HCT116 (cell line): ENCODE results near the gene TRPM1. TPM values are rescaled to one million over a fixed set of nuclear protein-coding genes. Genes with fewer than 3 reads are reported as not detected.

ENCODE experiments used
- ATAC-seq: fragments of 200-7000 bp; cut with Tn5 transposase; 2 replicates; pipeline ENCODE4 v1.9.1; 2020; ENCODE audit warnings: mild to moderate bottlenecking, moderate library complexity
- BruUV-seq: library from RNA; stranded (reverse); fragments of 400-500 nt; replicated peaks from 2 replicates; lab custom pipeline; 2021; lab: Mats Ljungman, UMichigan
- CTCF ChIA-PET: fragments of 300-600 bp; sonication (Branson Sonifier 250); formaldehyde crosslinking; loops from one replicate; lab custom pipeline; 2021; ENCODE audit warnings: antibody characterized with exemption; lab: Charles Lee
- POLR2A ChIA-PET: fragments of 300-600, 350-600 bp; sonication (Branson Sonifier 250); formaldehyde crosslinking; loops from one replicate; lab custom pipeline; 2021; ENCODE audit warnings: antibody characterized with exemption; lab: Charles Lee
- RAD21 ChIA-PET, 2 experiments: fragments of 300-600 bp; sonication (Branson Sonifier 250); formaldehyde crosslinking; loops; one replicate each; lab custom pipeline; 2023; ENCODE audit warnings: low total read pairs in 2 of 2; ENCODE audit not compliant: uncharacterized antibody in 2 of 2, unreplicated experiment in 2 of 2, low non-redundant PET in 1 of 2; lab: Charles Lee
- DNase-seq: peaks from one replicate; pipeline ENCODE4 v3.0.0-alpha.2; 2010; ENCODE audit warnings: low read depth, low spot score
- H2AFZ ChIP-seq: fragments of 200-600 bp; shearing (Covaris generic), sonication (generic); 2 replicates; pipeline ENCODE4 v1.6.1; 2017; ENCODE audit warnings: low read depth, mixed run types, mixed read lengths, antibody characterized with exemption, low read length; ENCODE audit not compliant: poor library complexity, severe bottlenecking
- H3K27ac ChIP-seq: 2 replicates; pipeline ENCODE4 v1.5.1; 2012; ENCODE audit warnings: low read depth, low read length
- H3K27me3 ChIP-seq: fragments of 200-600 bp; sonication (generic); 2 replicates; pipeline ENCODE4 v1.6.1; 2016; ENCODE audit warnings: mixed run types, low read length, mixed read lengths; ENCODE audit not compliant: insufficient read depth
- H3K36me3 ChIP-seq, 2 experiments: fragments of 200-500 bp in 1 of 2; fragments of 200-600 bp in 1 of 2; sonication (Bioruptor generic) in 1 of 2; sonication (generic) in 1 of 2; 2 replicates each; pipeline versions ENCODE4 v1.5.1 to v1.6.1; 2014 to 2016; ENCODE audit warnings: low read length in 2 of 2, inconsistent platforms in 1 of 2, mixed read lengths in 1 of 2, mixed run types in 1 of 2; ENCODE audit not compliant: insufficient read depth in 2 of 2, control insufficient read depth in 1 of 2
- H3K4me1 ChIP-seq, 2 experiments: fragments of 200-600 bp in 1 of 2; sonication (generic) in 1 of 2; 2 replicates each; pipeline versions ENCODE4 v1.5.1 to v1.6.1; 2012 to 2017; ENCODE audit warnings: low read length in 2 of 2, inconsistent platforms in 1 of 2, mild to moderate bottlenecking in 1 of 2, mixed read lengths in 1 of 2, mixed run types in 1 of 2, moderate library complexity in 1 of 2; ENCODE audit not compliant: insufficient read depth in 2 of 2, control insufficient read depth in 1 of 2
- H3K4me2 ChIP-seq: fragments of 200-600 bp; sonication (generic); 2 replicates; pipeline ENCODE4 v1.6.1; 2017; ENCODE audit warnings: mixed run types, low read length, mixed read lengths
- H3K4me3 ChIP-seq, 2 experiments: fragments of 200-600 bp in 1 of 2; sonication (generic) in 1 of 2; replicated peaks in 1 of 2; 2 replicates each; pipeline ENCODE4 v1.5.1; 2011 to 2016; ENCODE audit warnings: low read length in 2 of 2, control low read depth in 1 of 2, low read depth in 1 of 2, mild to moderate bottlenecking in 1 of 2, mixed read lengths in 1 of 2, mixed run types in 1 of 2
- H3K79me2 ChIP-seq: fragments of 200-600 bp; sonication (generic); 2 replicates; pipeline ENCODE4 v1.6.1; 2017; ENCODE audit warnings: mild to moderate bottlenecking, mixed run types, low read length, moderate library complexity, mixed read lengths; ENCODE audit not compliant: insufficient read depth
- H3K9ac ChIP-seq: fragments of 200-600 bp; sonication (generic); 2 replicates; pipeline ENCODE4 v1.6.1; 2016; ENCODE audit warnings: low read length, mixed read lengths
- H3K9me2 ChIP-seq: fragments of 200-600 bp; sonication (generic), shearing (Covaris generic); 2 replicates; pipeline ENCODE4 v1.6.1; 2017; ENCODE audit warnings: mixed run types, mild to moderate bottlenecking, moderate library complexity; ENCODE audit not compliant: insufficient read depth
- H3K9me3 ChIP-seq, 2 experiments: fragments of 200-500 bp in 1 of 2; fragments of 200-600 bp in 1 of 2; sonication (Bioruptor generic) in 1 of 2; sonication (generic) in 1 of 2; 2 replicates each; pipeline ENCODE4 v1.6.1; 2014 to 2017; ENCODE audit warnings: low read length in 2 of 2, mixed read lengths in 2 of 2, inconsistent platforms in 1 of 2, low read depth in 1 of 2, mild to moderate bottlenecking in 1 of 2, mixed run types in 1 of 2, moderate library complexity in 1 of 2; ENCODE audit not compliant: control insufficient read depth in 1 of 2, insufficient read depth in 1 of 2
- H4K20me1 ChIP-seq: fragments of 200-600 bp; sonication (generic), shearing (Covaris generic); 2 replicates; pipeline ENCODE4 v1.6.1; 2017; ENCODE audit warnings: mixed run types, mild to moderate bottlenecking, moderate library complexity; ENCODE audit not compliant: insufficient read depth
- CBX3 ChIP-seq: IDR thresholded peaks from 2 replicates; pipeline ENCODE4 v1.6.1; 2012; ENCODE audit warnings: low read depth
- EZH2phosphoT487 ChIP-seq: fragments of 200-600 bp; IDR thresholded peaks from 2 replicates; pipeline ENCODE4 v1.6.1; 2018; ENCODE audit warnings: antibody characterized with exemption, borderline replicate concordance
- FOSL1 ChIP-seq: IDR thresholded peaks from 2 replicates; pipeline ENCODE4 v1.6.1; 2012; ENCODE audit warnings: low read depth
- JUND ChIP-seq: IDR thresholded peaks from 2 replicates; pipeline ENCODE4 v1.6.1; 2012
- POLR2A ChIP-seq: IDR thresholded peaks from 2 replicates; pipeline ENCODE4 v1.7.0; 2011; ENCODE audit warnings: borderline replicate concordance; ENCODE audit not compliant: insufficient read depth, insufficient read length; ENCODE audit errors: extremely low read depth
- POLR2AphosphoS5 ChIP-seq: IDR thresholded peaks from 2 replicates; pipeline ENCODE4 v1.6.1; 2011; ENCODE audit warnings: mild to moderate bottlenecking, low read depth, low read length, moderate library complexity
- RAD21 ChIP-seq: IDR thresholded peaks from 2 replicates; pipeline ENCODE4 v1.6.1; 2012; ENCODE audit warnings: low read depth, mild to moderate bottlenecking
- TCF7L2 ChIP-seq: IDR thresholded peaks from 2 replicates; pipeline ENCODE4 v1.7.0; 2011; ENCODE audit warnings: borderline replicate concordance, inconsistent platforms; ENCODE audit not compliant: insufficient read depth, insufficient read length; ENCODE audit errors: extremely low read depth
- YY1 ChIP-seq: IDR thresholded peaks from 2 replicates; pipeline ENCODE4 v1.6.1; 2011; ENCODE audit warnings: low read length, low read depth, moderate library complexity, mild to moderate bottlenecking; ENCODE audit not compliant: insufficient replicate concordance; ENCODE audit errors: extremely low read depth
- ZBTB33 ChIP-seq: IDR thresholded peaks from 2 replicates; pipeline ENCODE4 v1.6.1; 2011; ENCODE audit warnings: mild to moderate bottlenecking, low read length, moderate library complexity; ENCODE audit not compliant: insufficient replicate concordance; ENCODE audit errors: extremely low read depth
- intact Hi-C: fragments of 100-400 bp; cut with micrococcal nuclease; formaldehyde crosslinking; loops from 2 replicates; pipeline ENCODE4 v1.10.0; 2022
- total RNA-seq: library from RNA; stranded (reverse); gene quantifications from one replicate; pipeline ENCODE4 v1.2.1, GENCODE V29; 2021; ENCODE audit not compliant: unreplicated experiment
- TF ChIP-seq, protein P1 (sequence below): IDR thresholded peaks from 2 replicates; pipeline ENCODE4 v1.6.1; 2012
- TF ChIP-seq, protein P2 (sequence below), 3 experiments: fragments of 200-600 bp in 1 of 3; sonication (generic) in 1 of 3; IDR thresholded peaks in 2 of 3; conservative IDR thresholded peaks in 1 of 3; 2 replicates each; pipeline ENCODE4 v1.5.1; 2012 to 2017; ENCODE audit warnings: low read depth in 2 of 3, low read length in 2 of 3, antibody characterized with exemption in 1 of 3, borderline replicate concordance in 1 of 3, control low read depth in 1 of 3, mild to moderate bottlenecking in 1 of 3, mixed read lengths in 1 of 3, mixed run types in 1 of 3, moderate library complexity in 1 of 3; ENCODE audit not compliant: insufficient read depth in 1 of 3

The TRPM1 gene
- total RNA-seq, 1 experiment from 2014 or later = not detected

- ATAC-seq = no peak
- no peaks in the 10 kb centered on the region for H3K36me3 ChIP-seq
- H3K9ac ChIP-seq = no peak overlapping the region
- no peaks in the 10 kb centered on the region for H3K79me2 ChIP-seq
- TF ChIP-seq YY1 (no peak), EZH2phosphoT487 (no peak), ZBTB33 (no peak), RAD21 (no peak)
- TF ChIP-seq, protein P1, sequence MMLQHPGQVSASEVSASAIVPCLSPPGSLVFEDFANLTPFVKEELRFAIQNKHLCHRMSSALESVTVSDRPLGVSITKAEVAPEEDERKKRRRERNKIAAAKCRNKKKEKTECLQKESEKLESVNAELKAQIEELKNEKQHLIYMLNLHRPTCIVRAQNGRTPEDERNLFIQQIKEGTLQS = no peak
- TF ChIP-seq, all 23 proteins: peak for 0
- Histone ChIP-seq H3K27me3 (no peaks in the 10 kb centered on the region), H3K27ac (no peak overlapping the region), H3K9me3 (no peaks in the 10 kb centered on the region), H4K20me1 (no peaks in the 10 kb centered on the region), H3K9me2 (no peaks in the 10 kb centered on the region), H2AFZ (no peak overlapping the region), H3K4me2 (no peak overlapping the region), H3K4me3 (no peak overlapping the region), H3K4me1 (peaks cover 3 to 25% of the 10 kb centered on the region in 2 experiments; a peak in 3 of 4 replicates)
- DNase-seq = no peak
- intact Hi-C loops = no loop called here
- POLR2A ChIA-PET = no interaction called here
- no TSS peak for BruUV-seq
- RAD21 ChIA-PET = no interaction called here
- CTCF ChIA-PET = no interaction called here
Observed at GRCh38 chr15:31085359-31085758, 16.2 kb downstream of the TRPM1 start.

- Histone ChIP-seq H3K9ac (no peak overlapping the region), H3K36me3 (no peaks in the 10 kb centered on the region), H3K79me2 (no peaks in the 10 kb centered on the region), H2AFZ (no peak overlapping the region), H3K9me2 (no peaks in the 10 kb centered on the region), H3K4me3 (no peak overlapping the region), H3K9me3 (no peaks in the 10 kb centered on the region), H3K27me3 (no peaks in the 10 kb centered on the region), H4K20me1 (no peaks in the 10 kb centered on the region), H3K4me1 (peaks cover 3 to 30% of the 10 kb centered on the region in 2 experiments; a peak in 3 of 4 replicates), H3K4me2 (no peak overlapping the region), H3K27ac (no peak overlapping the region)
- POLR2A ChIA-PET = no interaction called here
- BruUV-seq = no TSS peak
- RAD21 ChIA-PET = no interaction called here
- DNase-seq = no peak
- intact Hi-C loops = no loop called here
- no peak for ATAC-seq
- CTCF ChIA-PET = no interaction called here
- TF ChIP-seq, protein P1 = no peak
- TF ChIP-seq JUND (no peak), POLR2A (no peak), POLR2AphosphoS5 (no peak), FOSL1 (no peak), CBX3 (no peak), TCF7L2 (no peak)
- TF ChIP-seq, protein P2, sequence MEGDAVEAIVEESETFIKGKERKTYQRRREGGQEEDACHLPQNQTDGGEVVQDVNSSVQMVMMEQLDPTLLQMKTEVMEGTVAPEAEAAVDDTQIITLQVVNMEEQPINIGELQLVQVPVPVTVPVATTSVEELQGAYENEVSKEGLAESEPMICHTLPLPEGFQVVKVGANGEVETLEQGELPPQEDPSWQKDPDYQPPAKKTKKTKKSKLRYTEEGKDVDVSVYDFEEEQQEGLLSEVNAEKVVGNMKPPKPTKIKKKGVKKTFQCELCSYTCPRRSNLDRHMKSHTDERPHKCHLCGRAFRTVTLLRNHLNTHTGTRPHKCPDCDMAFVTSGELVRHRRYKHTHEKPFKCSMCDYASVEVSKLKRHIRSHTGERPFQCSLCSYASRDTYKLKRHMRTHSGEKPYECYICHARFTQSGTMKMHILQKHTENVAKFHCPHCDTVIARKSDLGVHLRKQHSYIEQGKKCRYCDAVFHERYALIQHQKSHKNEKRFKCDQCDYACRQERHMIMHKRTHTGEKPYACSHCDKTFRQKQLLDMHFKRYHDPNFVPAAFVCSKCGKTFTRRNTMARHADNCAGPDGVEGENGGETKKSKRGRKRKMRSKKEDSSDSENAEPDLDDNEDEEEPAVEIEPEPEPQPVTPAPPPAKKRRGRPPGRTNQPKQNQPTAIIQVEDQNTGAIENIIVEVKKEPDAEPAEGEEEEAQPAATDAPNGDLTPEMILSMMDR (IDR thresholded peaks at IDR 0.05 in 2 of 3, conservative IDR thresholded peaks at IDR 0.05 in 1 of 3; ENCODE audit: borderline replicate concordance in 1 of 3, insufficient read depth in 1 of 3, low read depth in 2 of 3, low read length in 2 of 3) = no peak
Observed at GRCh38 chr15:31084176-31084575, 17.3 kb downstream of the TRPM1 start.
